H1 (cell line): ENCODE results near the gene EPHA7. TPM values are rescaled to one million over a fixed set of nuclear protein-coding genes. Genes with fewer than 3 reads are reported as not detected.

ENCODE experiments used
- CTBP2 ChIP-seq: IDR thresholded peaks from 2 replicates; pipeline ENCODE4 v1.7.0; 2011; ENCODE audit warnings: borderline replicate concordance, mild to moderate bottlenecking, moderate library complexity, mixed read lengths, low read length; ENCODE audit not compliant: insufficient read depth, insufficient read length
- GABPA ChIP-seq: IDR thresholded peaks from 2 replicates; pipeline ENCODE4 v1.6.1; 2011; ENCODE audit warnings: mild to moderate bottlenecking, low read length, moderate library complexity, borderline replicate concordance; ENCODE audit not compliant: insufficient read depth
- polyA plus RNA-seq, 7 experiments: library from polyadenylated mRNA; depleted of rRNA in 3 of 7; stranded (reverse) in 5 of 7; unstranded in 2 of 7; fragments of >200 nt in 5 of 7; fragments of 200-250 nt in 2 of 7; gene quantifications; 1 replicate in 5 of 7; 2 replicates in 1 of 7; 4 replicates in 1 of 7; pipeline versions ENCODE4 v1.2.1 to v1.2.3, GENCODE V29; 2011 to 2013; ENCODE audit warnings: missing spikeins in 2 of 7, mixed read lengths in 2 of 7
- total RNA-seq: library from RNA; stranded (reverse); fragmentation: NEBNext Ultra II Directional; extraction: Animal tissue kit (Norgen Biotek cat#: 25700); gene quantifications from 2 replicates; pipeline ENCODE4 v1.2.1, GENCODE V29; 2021

EPHA7 gene
- total and polyA plus RNA-seq, 2 of the 8 experiments (the other 6 are each of a cell fraction or from before 2014, with no cell fraction given): 1.3 to 6.8 TPM

DNA sequence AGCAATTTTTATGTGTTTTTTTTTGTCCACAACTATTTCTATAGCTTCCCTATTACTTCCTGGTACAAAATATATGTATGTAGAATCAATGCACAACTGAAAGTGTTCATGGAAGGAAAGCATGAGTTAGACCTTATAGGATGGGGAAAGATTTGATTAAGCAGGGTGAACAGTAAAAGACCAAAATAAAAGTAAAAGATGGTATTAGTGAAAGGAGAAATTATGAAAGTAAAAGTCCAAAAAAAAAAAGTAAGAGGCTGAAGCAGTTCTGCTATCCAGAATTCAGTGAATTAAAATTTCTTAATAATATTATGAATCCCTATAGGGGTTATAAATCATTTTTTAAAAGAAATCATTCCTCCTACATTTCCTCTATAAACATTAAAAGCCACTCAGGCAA, 114.3 kb downstream of the EPHA7 start (continued):
- TF ChIP-seq GABPA: no peak
- no peak for TF ChIP-seq CTBP2
